ENCODE measurements around the gene ST7. TPM values are rescaled to one million over a fixed set of nuclear protein-coding genes. Genes with fewer than 3 reads are reported as not detected.

The ST7 gene
- polyA plus RNA-seq, 1 donor from 2014 or later, result 76.8 TPM

DNA sequence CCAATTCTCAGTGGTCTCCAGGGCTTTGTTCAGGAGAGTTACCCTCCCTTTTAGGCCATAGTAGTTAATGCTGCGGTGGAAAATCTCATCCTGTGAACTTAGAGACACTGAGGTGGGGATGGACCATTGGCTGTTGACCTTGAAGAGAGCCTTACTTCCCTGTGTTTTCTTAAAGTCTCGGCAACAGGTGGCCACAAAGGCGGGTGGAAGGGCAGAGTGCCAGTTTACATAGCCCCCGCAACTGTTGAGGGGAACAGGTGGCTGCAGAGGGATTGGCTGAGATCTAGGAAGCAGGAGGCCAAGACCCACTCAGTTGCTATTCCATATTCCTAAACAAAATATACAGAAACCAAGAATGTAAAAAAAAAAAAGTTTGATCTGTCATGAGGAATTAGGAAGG is 160.6 kb downstream of the ST7 start:
- Histone ChIP-seq H3K4me3 (ENCODE audit: low read length) (no peak overlapping the region), H3K79me2 (replicated peaks; ENCODE audit: insufficient read depth, low read length) (peaks cover 15% of the 10 kb centered on the region), H3K9me2 (ENCODE audit: insufficient read depth, low read length) (no peaks in the 10 kb centered on the region), H3K9ac (ENCODE audit: low read length) (no peak overlapping the region), H3F3A (ENCODE audit: insufficient read depth, low read length, poor library complexity, severe bottlenecking) (no peaks in the 10 kb centered on the region), H3K36me3 (ENCODE audit: insufficient read depth, low read length) (peaks cover 4% of the 10 kb centered on the region), H3K4me2 (ENCODE audit: low read length) (no peak overlapping the region), H3K9me3 (ENCODE audit: low read length) (no peaks in the 10 kb centered on the region), H4K20me1 (ENCODE audit: insufficient read depth) (peaks cover 10% of the 10 kb centered on the region), H3K27ac (ENCODE audit: low read length) (no peak overlapping the region), H2AFZ (ENCODE audit: low read depth, low read length) (no peak overlapping the region), H3K27me3 (ENCODE audit: insufficient read depth, low read depth, low read length) (no peaks in the 10 kb centered on the region)
- TF ChIP-seq EZH2 (IDR thresholded peaks at IDR 0.05; ENCODE audit: borderline replicate concordance, insufficient read depth, low read length, poor library complexity, severe bottlenecking) (no peak), RAD21 (conservative IDR thresholded peaks at IDR 0.05) (no peak), POLR2AphosphoS5 (IDR thresholded peaks at IDR 0.05) (no peak), SMC3 (conservative IDR thresholded peaks at IDR 0.05; ENCODE audit: poor library complexity) (no peak), MXI1 (conservative IDR thresholded peaks at IDR 0.05; ENCODE audit: poor library complexity, severe bottlenecking) (no peak), TAF1 (IDR thresholded peaks at IDR 0.05; ENCODE audit: low read depth) (no peak), EP300 (conservative IDR thresholded peaks at IDR 0.05; ENCODE audit: poor library complexity, severe bottlenecking) (no peak), REST (IDR thresholded peaks at IDR 0.05; ENCODE audit: borderline replicate concordance) (no peak)
- TF ChIP-seq, protein P1, sequence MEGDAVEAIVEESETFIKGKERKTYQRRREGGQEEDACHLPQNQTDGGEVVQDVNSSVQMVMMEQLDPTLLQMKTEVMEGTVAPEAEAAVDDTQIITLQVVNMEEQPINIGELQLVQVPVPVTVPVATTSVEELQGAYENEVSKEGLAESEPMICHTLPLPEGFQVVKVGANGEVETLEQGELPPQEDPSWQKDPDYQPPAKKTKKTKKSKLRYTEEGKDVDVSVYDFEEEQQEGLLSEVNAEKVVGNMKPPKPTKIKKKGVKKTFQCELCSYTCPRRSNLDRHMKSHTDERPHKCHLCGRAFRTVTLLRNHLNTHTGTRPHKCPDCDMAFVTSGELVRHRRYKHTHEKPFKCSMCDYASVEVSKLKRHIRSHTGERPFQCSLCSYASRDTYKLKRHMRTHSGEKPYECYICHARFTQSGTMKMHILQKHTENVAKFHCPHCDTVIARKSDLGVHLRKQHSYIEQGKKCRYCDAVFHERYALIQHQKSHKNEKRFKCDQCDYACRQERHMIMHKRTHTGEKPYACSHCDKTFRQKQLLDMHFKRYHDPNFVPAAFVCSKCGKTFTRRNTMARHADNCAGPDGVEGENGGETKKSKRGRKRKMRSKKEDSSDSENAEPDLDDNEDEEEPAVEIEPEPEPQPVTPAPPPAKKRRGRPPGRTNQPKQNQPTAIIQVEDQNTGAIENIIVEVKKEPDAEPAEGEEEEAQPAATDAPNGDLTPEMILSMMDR (IDR thresholded peaks at IDR 0.05; ENCODE audit: poor library complexity, severe bottlenecking), result no peak

DNA sequence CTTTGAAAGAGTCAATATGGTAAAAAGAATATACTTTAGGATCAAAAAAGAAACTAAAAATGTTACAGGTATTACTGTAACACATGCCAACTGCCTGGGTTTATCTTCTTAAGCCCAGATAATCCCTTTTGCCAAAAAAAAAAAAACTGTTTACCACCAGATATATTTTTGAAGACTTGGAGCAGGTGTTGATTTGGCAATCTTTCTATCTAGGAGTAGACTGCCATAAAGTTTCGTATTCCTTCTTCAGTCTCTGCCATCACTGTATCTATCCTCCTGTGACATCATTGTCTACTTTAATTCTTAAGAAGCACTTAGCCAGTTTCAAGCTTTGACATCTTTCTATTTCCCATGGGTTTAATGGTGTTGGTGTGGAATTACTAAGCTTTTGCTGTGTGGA is 161.0 kb downstream of the ST7 start:
- Histone ChIP-seq H3K27me3 (ENCODE audit: insufficient read depth, low read depth, low read length) (no peaks in the 10 kb centered on the region), H3K36me3 (ENCODE audit: insufficient read depth, low read length) (peaks cover 4% of the 10 kb centered on the region), H3K4me3 (ENCODE audit: low read length) (no peak overlapping the region), H3K9me3 (ENCODE audit: low read length) (no peaks in the 10 kb centered on the region), H3K9me2 (ENCODE audit: insufficient read depth, low read length) (no peaks in the 10 kb centered on the region), H4K20me1 (ENCODE audit: insufficient read depth) (peaks cover 10% of the 10 kb centered on the region), H3K27ac (ENCODE audit: low read length) (no peak overlapping the region), H3K4me2 (ENCODE audit: low read length) (no peak overlapping the region), H3F3A (ENCODE audit: insufficient read depth, low read length, poor library complexity, severe bottlenecking) (no peaks in the 10 kb centered on the region), H3K9ac (ENCODE audit: low read length) (no peak overlapping the region), H2AFZ (ENCODE audit: low read depth, low read length) (no peak overlapping the region), H3K79me2 (replicated peaks; ENCODE audit: insufficient read depth, low read length) (peaks cover 15% of the 10 kb centered on the region)
- TF ChIP-seq EP300 (conservative IDR thresholded peaks at IDR 0.05; ENCODE audit: poor library complexity, severe bottlenecking) (no peak), POLR2AphosphoS5 (IDR thresholded peaks at IDR 0.05) (no peak), TAF1 (IDR thresholded peaks at IDR 0.05; ENCODE audit: low read depth) (no peak), REST (IDR thresholded peaks at IDR 0.05; ENCODE audit: borderline replicate concordance) (no peak), SMC3 (conservative IDR thresholded peaks at IDR 0.05; ENCODE audit: poor library complexity) (no peak), MXI1 (conservative IDR thresholded peaks at IDR 0.05; ENCODE audit: poor library complexity, severe bottlenecking) (no peak), RAD21 (conservative IDR thresholded peaks at IDR 0.05) (no peak), EZH2 (IDR thresholded peaks at IDR 0.05; ENCODE audit: borderline replicate concordance, insufficient read depth, low read length, poor library complexity, severe bottlenecking) (no peak)
- TF ChIP-seq, protein P1 (IDR thresholded peaks at IDR 0.05; ENCODE audit: poor library complexity, severe bottlenecking), result no peak
